CD14-positive monocyte (primary cell): ENCODE data around the gene OR5K1. TPM values are rescaled to one million over a fixed set of nuclear protein-coding genes. Genes with fewer than 3 reads are reported as not detected.

Experiments
- DNase-seq, 3 donors: peaks; one replicate each; pipeline ENCODE4 v3.0.0-alpha.2; 2011 to 2022
- H2AFZ ChIP-seq: 2 replicates; pipeline ENCODE4 v1.6.0; 2012; ENCODE audit warnings: mild to moderate bottlenecking, low read depth, low read length, inconsistent platforms; ENCODE audit not compliant: insufficient read depth, poor library complexity, severe bottlenecking
- H3K27ac ChIP-seq, 2 donors: 1 replicate in 1 of 2; 2 replicates in 1 of 2; pipeline ENCODE4 v1.5.1; 2012 to 2013; ENCODE audit warnings: low read length in 2 of 2, control low read depth in 1 of 2, inconsistent platforms in 1 of 2, low read depth in 1 of 2, mild to moderate bottlenecking in 1 of 2
- H3K27me3 ChIP-seq, 2 donors: one replicate each; pipeline versions ENCODE4 v1.6.0 to v1.6.1; 2011 to 2013; ENCODE audit warnings: low read length in 2 of 2; ENCODE audit not compliant: control insufficient read depth in 2 of 2, insufficient read depth in 2 of 2
- H3K36me3 ChIP-seq, 2 donors: replicated peaks in 1 of 2; 1 replicate in 1 of 2; 2 replicates in 1 of 2; pipeline versions ENCODE4 v1.5.1 to v1.6.1; 2012 to 2013; ENCODE audit warnings: low read length in 2 of 2, control low read depth in 1 of 2, inconsistent platforms in 1 of 2, mild to moderate bottlenecking in 1 of 2; ENCODE audit not compliant: insufficient read depth in 2 of 2, control insufficient read depth in 1 of 2
- H3K4me1 ChIP-seq, 2 donors: 1 replicate in 1 of 2; 2 replicates in 1 of 2; pipeline versions ENCODE4 v1.5.1 to v1.6.1; 2012 to 2013; ENCODE audit warnings: low read length in 2 of 2, control low read depth in 1 of 2, inconsistent platforms in 1 of 2, mild to moderate bottlenecking in 1 of 2, moderate library complexity in 1 of 2; ENCODE audit not compliant: insufficient read depth in 2 of 2, control insufficient read depth in 1 of 2
- H3K4me2 ChIP-seq: replicated peaks from 2 replicates; pipeline ENCODE3; 2012; ENCODE audit warnings: low read length, moderate library complexity, mild to moderate bottlenecking; ENCODE audit not compliant: poor library complexity, severe bottlenecking; ENCODE audit errors: extremely low read depth
- H3K4me3 ChIP-seq, 3 experiments: fragments of 200-600 bp in 1 of 3; sonication (generic) in 1 of 3; replicated peaks in 1 of 3; 1 replicate in 2 of 3; 2 replicates in 1 of 3; pipeline ENCODE4 v1.5.1; 2011 to 2013; ENCODE audit warnings: low read length in 3 of 3, mild to moderate bottlenecking in 3 of 3, control low read depth in 2 of 3, low read depth in 2 of 3, inconsistent platforms in 1 of 3, moderate library complexity in 1 of 3
- H3K79me2 ChIP-seq: 2 replicates; pipeline ENCODE4 v1.6.0; 2012; ENCODE audit warnings: mild to moderate bottlenecking, control low read depth, inconsistent platforms, low read length, moderate library complexity; ENCODE audit not compliant: insufficient read depth
- H3K9ac ChIP-seq: 2 replicates; pipeline ENCODE4 v1.6.0; 2017; ENCODE audit warnings: low read length, mild to moderate bottlenecking; ENCODE audit not compliant: insufficient read depth, poor library complexity, severe bottlenecking
- H3K9me3 ChIP-seq, 2 donors: replicated peaks in 1 of 2; 1 replicate in 1 of 2; 2 replicates in 1 of 2; pipeline versions ENCODE4 v1.5.1 to v1.6.1; 2012 to 2013; ENCODE audit warnings: low read length in 2 of 2, control low read depth in 1 of 2; ENCODE audit not compliant: control insufficient read depth in 1 of 2, insufficient read depth in 1 of 2
- H4K20me1 ChIP-seq: 2 replicates; pipeline ENCODE4 v1.6.0; 2012; ENCODE audit warnings: mild to moderate bottlenecking, low read length, control low read depth, moderate library complexity; ENCODE audit not compliant: insufficient read depth
- H3K27ac Mint-ChIP-seq, 7 donors: one replicate each; pipeline ENCODE4 v1.8.0; 2020; ENCODE audit warnings: mild to moderate bottlenecking in 7 of 7, mixed read lengths in 7 of 7, moderate library complexity in 6 of 7, inconsistent platforms in 2 of 7
- H3K27me3 Mint-ChIP-seq, 3 donors: one replicate each; pipeline ENCODE4 v1.8.0; 2021 to 2022; ENCODE audit warnings: low read depth in 3 of 3, mild to moderate bottlenecking in 3 of 3, mixed read lengths in 3 of 3, moderate library complexity in 3 of 3, inconsistent platforms in 1 of 3
- H3K36me3 Mint-ChIP-seq, 2 donors: one replicate each; pipeline ENCODE4 v1.8.0; 2020; ENCODE audit warnings: mixed read lengths in 2 of 2, inconsistent platforms in 1 of 2, mild to moderate bottlenecking in 1 of 2
- H3K4me1 Mint-ChIP-seq: one replicate; pipeline ENCODE4 v1.8.0; 2020; ENCODE audit warnings: mild to moderate bottlenecking, mixed read lengths
- H3K4me3 Mint-ChIP-seq, 2 donors: one replicate each; pipeline ENCODE4 v1.8.0; 2020; ENCODE audit warnings: mild to moderate bottlenecking in 2 of 2, mixed read lengths in 2 of 2, moderate library complexity in 1 of 2
- H3K9me3 Mint-ChIP-seq, 7 donors: one replicate each; pipeline ENCODE4 v1.8.0; 2020 to 2022; ENCODE audit warnings: mixed read lengths in 7 of 7, mild to moderate bottlenecking in 6 of 7, moderate library complexity in 6 of 7, inconsistent platforms in 2 of 7
- CTCF ChIP-seq: fragments of 200-600 bp; IDR thresholded peaks from one replicate; pipeline ENCODE4 v1.8.0; 2022; ENCODE audit warnings: antibody characterized with exemption, mild to moderate bottlenecking
- WGBS: methylation state at CpG from one replicate; pipeline ENCODE4 v1.1.5; 2013; ENCODE audit warnings: missing lambda C conversion rate; ENCODE audit not compliant: insufficient coverage; 5-methylcytosine and 5-hydroxymethylcytosine counted together
- intact Hi-C, 2 donors: fragments of 100-400 bp; cut with micrococcal nuclease; formaldehyde crosslinking; loops; one replicate each; pipeline versions ENCODE4 v1.15.0 to v1.15.1; 2023
- polyA plus RNA-seq, 3 donors: library from polyadenylated mRNA; depleted of rRNA in 1 of 3; unstranded in 2 of 3; stranded (reverse) in 1 of 3; fragments of 300-500 nt in 2 of 3; fragments of >200 nt in 1 of 3; fragmentation: Illumina TruSeq in 2 of 3; gene quantifications; 1 replicate in 2 of 3; 2 replicates in 1 of 3; pipeline ENCODE4 v1.2.3, GENCODE V29; 2012 to 2021

The OR5K1 gene
- polyA plus RNA-seq, 3 donors, result not detected

- TF ChIP-seq CTCF, result no peak
- Histone ChIP-seq H3K27me3 (no peaks in the 10 kb centered on the region), H3K27ac (no peak overlapping the region), H2AFZ (no peak overlapping the region), H3K9ac (no peak overlapping the region), H3K9me3 (no peaks in the 10 kb centered on the region), H3K4me1 (no peaks in the 10 kb centered on the region), H3K36me3 (no peaks in the 10 kb centered on the region), H3K79me2 (no peaks in the 10 kb centered on the region), H3K4me2 (no peak overlapping the region), H4K20me1 (no peaks in the 10 kb centered on the region), H3K4me3 (no peak overlapping the region)
- no peaks in the 10 kb centered on the region for H3K36me3 Mint-ChIP-seq
- H3K27ac Mint-ChIP-seq, result no peak overlapping the region
- H3K9me3 Mint-ChIP-seq, result peaks cover 0 to 5% (median 2%) of the 10 kb centered on the region in 7 donors
- intact Hi-C loops, result no loop called here
- no peak overlapping the region for H3K4me3 Mint-ChIP-seq
- H3K4me1 Mint-ChIP-seq, result no peaks in the 10 kb centered on the region
- peaks cover 1 to 3% (median 2%) of the 10 kb centered on the region in 3 donors for H3K27me3 Mint-ChIP-seq
- DNase-seq, result no peak
- WGBS, result no CpG with 5 or more reads among the region's 2 CpGs
Measured at GRCh38 chr3:98457543-98457942, 5.5 kb upstream of the OR5K1 start.

GRCh38 chr3:98460220-98460619, 2.8 kb upstream of the OR5K1 start:
- no peaks in the 10 kb centered on the region for H3K27me3 ChIP-seq
- intact Hi-C loops, result no loop called here

More at GRCh38 chr3:98460220-98460619, 2.8 kb upstream of the OR5K1 start:
- Histone ChIP-seq H3K36me3 (no peaks in the 10 kb centered on the region), H3K9ac (no peak overlapping the region), H3K4me1 (no peaks in the 10 kb centered on the region), H3K4me2 (no peak overlapping the region), H3K9me3 (no peaks in the 10 kb centered on the region), H3K4me3 (no peak overlapping the region), H3K79me2 (no peaks in the 10 kb centered on the region), H4K20me1 (no peaks in the 10 kb centered on the region), H3K27ac (no peak overlapping the region), H2AFZ (no peak overlapping the region)
- H3K9me3 Mint-ChIP-seq, result peaks cover 0 to 5% (median 2%) of the 10 kb centered on the region in 7 donors
- no peaks in the 10 kb centered on the region for H3K36me3 Mint-ChIP-seq
- H3K4me1 Mint-ChIP-seq, result no peaks in the 10 kb centered on the region
- no peak for DNase-seq
- H3K27me3 Mint-ChIP-seq, result peaks cover 1 to 3% (median 2%) of the 10 kb centered on the region in 3 donors
- H3K27ac Mint-ChIP-seq, result no peak overlapping the region
- no peak for TF ChIP-seq CTCF
- no peak overlapping the region for H3K4me3 Mint-ChIP-seq
